Right atrium auricular region (tissue), 2 donors: ENCODE measurements around the gene OR51I2. TPM values are rescaled to one million over a fixed set of nuclear protein-coding genes. Genes with fewer than 3 reads are reported as not detected.

Experiments used
- DNase-seq: peaks from one replicate; pipeline ENCODE4 v3.0.0-alpha.2; 2019; ENCODE audit warnings: low spot score
- H3K27ac ChIP-seq, 2 donors: fragments of 200-600 bp; sonication (generic); 1 replicate in 1 of 2; 2 replicates in 1 of 2; pipeline ENCODE4 v1.5.1; 2016 to 2019
- H3K27me3 ChIP-seq, 2 donors: fragments of 200-600 bp; sonication (generic); one replicate each; pipeline versions ENCODE4 v1.5.1 to v1.6.0; 2017 to 2019
- H3K36me3 ChIP-seq: fragments of 200-600 bp; sonication (generic); one replicate; pipeline ENCODE4 v1.5.1; 2016
- H3K4me1 ChIP-seq, 2 donors: fragments of 200-600 bp; sonication (generic); one replicate each; pipeline versions ENCODE4 v1.5.1 to v1.6.0; 2017 to 2019
- H3K4me3 ChIP-seq, 2 donors: fragments of 200-600 bp; sonication (generic); 1 replicate in 1 of 2; 2 replicates in 1 of 2; pipeline ENCODE4 v1.5.1; 2017 to 2019; ENCODE audit warnings: mild to moderate bottlenecking in 1 of 2, moderate library complexity in 1 of 2
- H3K9me3 ChIP-seq, 2 donors: fragments of 200-600 bp; sonication (generic); one replicate each; pipeline ENCODE4 v1.5.1; 2019
- total RNA-seq, 2 donors: library from RNA; depleted of rRNA; stranded (reverse); fragments of >200 nt; gene quantifications; one replicate each; pipeline ENCODE4 v1.1.0, GENCODE V29; 2016
- TF ChIP-seq, protein P1 (sequence below), 2 donors: fragments of 200-600 bp; sonication (generic); IDR thresholded peaks; one replicate each; pipeline ENCODE4 v1.5.1; 2019; ENCODE audit warnings: antibody characterized with exemption in 2 of 2

The OR51I2 gene
- total RNA-seq, 2 donors from 2014 or later = not detected

DNA sequence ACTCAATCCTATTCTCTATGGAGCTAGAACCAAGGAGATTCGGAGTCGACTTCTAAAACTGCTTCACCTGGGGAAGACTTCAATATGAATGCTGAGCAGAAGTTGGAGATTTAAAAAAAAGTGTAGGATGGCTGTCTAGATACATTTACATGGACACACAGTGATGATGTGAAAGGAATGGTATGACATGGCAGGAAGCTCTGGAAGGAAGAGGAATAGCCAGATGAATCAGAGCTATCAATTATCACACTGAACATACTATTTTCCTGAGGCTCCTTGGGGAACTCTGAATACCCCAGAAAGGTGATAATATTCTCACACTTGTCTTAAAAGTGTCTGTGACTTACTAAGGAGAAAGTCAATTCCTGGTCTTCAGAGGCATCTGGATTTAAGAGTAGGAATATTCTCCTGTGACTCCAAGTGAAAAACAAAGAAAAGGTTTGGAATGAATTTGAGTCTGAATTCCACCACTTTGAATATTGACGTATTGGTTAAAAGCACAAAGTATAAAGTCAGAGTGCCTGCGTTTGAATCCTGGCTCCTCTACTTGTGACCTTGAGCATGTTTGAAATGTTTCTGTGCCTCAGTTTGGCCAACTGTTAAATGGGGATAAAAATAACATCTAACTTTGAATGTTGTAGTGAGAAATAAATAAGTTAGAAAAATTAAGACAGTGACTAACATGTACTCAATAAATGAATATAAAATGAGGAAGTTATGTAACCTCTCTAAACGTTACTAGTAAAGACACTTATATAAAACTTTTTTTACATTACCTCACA, 40.6 kb downstream of the OR51I2 start:
- TF ChIP-seq, protein P1, sequence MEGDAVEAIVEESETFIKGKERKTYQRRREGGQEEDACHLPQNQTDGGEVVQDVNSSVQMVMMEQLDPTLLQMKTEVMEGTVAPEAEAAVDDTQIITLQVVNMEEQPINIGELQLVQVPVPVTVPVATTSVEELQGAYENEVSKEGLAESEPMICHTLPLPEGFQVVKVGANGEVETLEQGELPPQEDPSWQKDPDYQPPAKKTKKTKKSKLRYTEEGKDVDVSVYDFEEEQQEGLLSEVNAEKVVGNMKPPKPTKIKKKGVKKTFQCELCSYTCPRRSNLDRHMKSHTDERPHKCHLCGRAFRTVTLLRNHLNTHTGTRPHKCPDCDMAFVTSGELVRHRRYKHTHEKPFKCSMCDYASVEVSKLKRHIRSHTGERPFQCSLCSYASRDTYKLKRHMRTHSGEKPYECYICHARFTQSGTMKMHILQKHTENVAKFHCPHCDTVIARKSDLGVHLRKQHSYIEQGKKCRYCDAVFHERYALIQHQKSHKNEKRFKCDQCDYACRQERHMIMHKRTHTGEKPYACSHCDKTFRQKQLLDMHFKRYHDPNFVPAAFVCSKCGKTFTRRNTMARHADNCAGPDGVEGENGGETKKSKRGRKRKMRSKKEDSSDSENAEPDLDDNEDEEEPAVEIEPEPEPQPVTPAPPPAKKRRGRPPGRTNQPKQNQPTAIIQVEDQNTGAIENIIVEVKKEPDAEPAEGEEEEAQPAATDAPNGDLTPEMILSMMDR (IDR thresholded peaks at IDR 0.05) = no peak
- Histone ChIP-seq H3K36me3 (no peaks in the 10 kb centered on the region), H3K4me1 (no peaks in the 10 kb centered on the region), H3K9me3 (no peaks in the 10 kb centered on the region), H3K27ac (no peak overlapping the region), H3K27me3 (no peaks in the 10 kb centered on the region), H3K4me3 (no peak overlapping the region)
- DNase-seq = no peak

DNA sequence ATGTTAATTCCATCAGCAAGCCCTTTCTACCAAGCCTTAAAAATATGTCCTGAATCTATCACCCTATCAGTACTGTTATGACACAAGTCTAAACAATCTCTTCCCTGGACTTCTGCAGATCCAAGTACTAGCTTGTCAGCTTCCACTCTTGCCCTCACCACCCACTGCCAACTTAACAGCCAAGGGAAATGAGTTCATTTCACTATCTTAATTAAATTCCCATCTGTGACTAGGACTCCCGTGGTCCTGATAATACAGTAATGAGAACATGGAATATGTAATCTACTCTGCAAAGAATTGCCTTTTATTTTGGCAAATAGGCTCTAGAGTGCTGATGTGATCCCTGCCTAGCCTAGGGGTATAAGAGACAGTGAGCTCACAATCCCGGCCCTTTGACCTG, 50.5 kb downstream of the OR51I2 start:
- Histone ChIP-seq H3K4me3 (no peak overlapping the region), H3K9me3 (no peaks in the 10 kb centered on the region), H3K27ac (no peak overlapping the region), H3K4me1 (no peaks in the 10 kb centered on the region), H3K27me3 (no peaks in the 10 kb centered on the region), H3K36me3 (no peaks in the 10 kb centered on the region)
- DNase-seq = no peak
- TF ChIP-seq, protein P1 (IDR thresholded peaks at IDR 0.05) = no peak

- Histone ChIP-seq H3K27me3 (no peaks in the 10 kb centered on the region), H3K4me1 (no peaks in the 10 kb centered on the region), H3K4me3 (no peak overlapping the region), H3K36me3 (no peaks in the 10 kb centered on the region), H3K9me3 (no peaks in the 10 kb centered on the region), H3K27ac (no peak overlapping the region)
- TF ChIP-seq, protein P1 (IDR thresholded peaks at IDR 0.05) = no peak
- DNase-seq = no peak
These were observed 51.3 kb downstream of the OR51I2 start for GRCh38 chr11:5500393-5500801.

DNA sequence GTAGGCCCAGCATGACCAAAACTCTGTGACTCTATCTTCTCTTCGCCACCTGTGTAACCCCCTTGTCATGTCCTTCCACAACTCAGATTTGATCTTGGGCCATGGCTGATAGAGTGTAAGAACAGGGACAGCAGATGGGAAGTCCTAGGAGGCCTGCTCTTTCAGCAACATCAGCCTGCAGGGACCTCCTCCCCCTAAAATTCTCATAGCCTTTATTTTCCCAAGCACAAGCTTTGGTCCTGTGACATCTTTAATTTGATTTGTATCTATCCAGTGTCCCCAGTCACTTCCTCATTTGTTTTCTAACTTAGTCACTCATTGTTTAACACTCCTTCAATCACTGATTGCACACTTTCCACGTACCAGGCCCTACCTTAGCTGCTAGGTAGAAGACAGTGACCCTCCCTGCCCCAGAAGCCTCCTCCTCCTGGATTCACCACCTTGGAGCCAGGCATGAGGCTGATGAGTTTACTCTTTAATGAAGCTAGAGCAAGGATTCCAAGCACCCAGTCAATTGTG, 55.3 kb downstream of the OR51I2 start:
- no peak for DNase-seq
- Histone ChIP-seq H3K27ac (no peak overlapping the region), H3K4me1 (no peaks in the 10 kb centered on the region), H3K4me3 (no peak overlapping the region), H3K36me3 (no peaks in the 10 kb centered on the region), H3K27me3 (no peaks in the 10 kb centered on the region), H3K9me3 (no peaks in the 10 kb centered on the region)
- TF ChIP-seq, protein P1 (IDR thresholded peaks at IDR 0.05) = no peak

DNA sequence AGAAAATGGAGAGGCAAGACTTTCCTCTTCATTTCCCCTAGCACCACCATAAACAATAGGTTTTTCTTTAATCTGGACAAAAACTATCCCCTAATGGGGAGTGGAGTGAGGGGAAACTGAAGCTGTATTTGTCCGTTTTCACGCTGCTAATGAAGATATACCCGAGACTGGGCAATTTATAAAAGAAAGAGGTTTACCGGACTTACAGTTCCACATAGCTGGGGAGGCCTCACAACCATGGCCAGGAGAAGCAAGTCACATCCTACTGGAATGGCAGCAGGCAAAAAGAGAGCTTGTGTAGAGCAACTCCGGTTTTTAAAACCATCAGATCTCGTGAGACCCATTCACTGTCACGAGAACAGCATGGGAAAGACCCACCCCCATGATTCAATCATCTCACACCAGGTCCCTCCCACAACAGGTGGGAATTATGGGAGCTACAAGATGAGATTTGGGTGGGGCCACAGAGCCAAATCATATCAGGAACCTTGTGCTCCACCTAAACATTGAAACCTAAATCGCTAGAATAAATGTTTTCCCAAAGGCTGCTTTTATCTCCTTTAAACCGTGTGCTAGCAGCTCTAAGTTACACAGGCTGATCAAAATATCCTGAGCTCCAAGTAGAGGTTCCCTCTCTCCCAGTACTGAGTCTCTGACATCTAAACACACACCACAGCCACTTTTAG, 56.4 kb downstream of the OR51I2 start:
- no peaks in the 10 kb centered on the region for H3K4me1 ChIP-seq
- no peak overlapping the region for H3K4me3 ChIP-seq
- H3K36me3 ChIP-seq = no peaks in the 10 kb centered on the region
- TF ChIP-seq, protein P1 (IDR thresholded peaks at IDR 0.05) = no peak
- H3K9me3 ChIP-seq = no peaks in the 10 kb centered on the region
- no peak overlapping the region for H3K27ac ChIP-seq
- no peaks in the 10 kb centered on the region for H3K27me3 ChIP-seq
- DNase-seq = no peak

Other genes starting within 250 kb of the OR51I2 start
- gene OR51V1, start 248.6 kb upstream of the OR51I2 start, total RNA-seq = not detected
- 1,000 to 10,000 TPM; 1,514 to 1,650 TPM for gene HBB, start 222.3 kb upstream of the OR51I2 start, total RNA-seq
- gene HBD, start 214.8 kb upstream of the OR51I2 start, total RNA-seq = 1 to 10 TPM; 2.1 to 2.4 TPM
- gene HBG1, start 199.5 kb upstream of the OR51I2 start, total RNA-seq = not detected
- under 1 TPM in 1 of 2 donors, not detected in 1; 0.90 TPM for gene HBG2, start 194.5 kb upstream of the OR51I2 start, total RNA-seq
- gene HBE1, start 179.4 kb upstream of the OR51I2 start, total RNA-seq = not detected
- not detected for gene OR51B4, start 147.4 kb upstream of the OR51I2 start, total RNA-seq
- gene OR51B2, start 125.0 kb upstream of the OR51I2 start, total RNA-seq = not detected
- not detected for gene OR51B5, start 105.8 kb upstream of the OR51I2 start, total RNA-seq
- gene OR51B6, start 97.8 kb upstream of the OR51I2 start, total RNA-seq = not detected
- not detected for gene OR51M1, start 65.5 kb upstream of the OR51I2 start, total RNA-seq
- gene OR51Q1, start 27.2 kb upstream of the OR51I2 start, total RNA-seq = not detected
- not detected for gene OR51I1, start 7.8 kb upstream of the OR51I2 start, total RNA-seq
- not detected for gene OR52D1, start 39.4 kb downstream of the OR51I2 start, total RNA-seq
- gene UBQLN3, start 60.6 kb downstream of the OR51I2 start, total RNA-seq = not detected
- under 1 TPM in 1 of 2 donors, not detected in 1; 0.30 TPM for gene UBQLNL, start 67.4 kb downstream of the OR51I2 start, total RNA-seq
- not detected for gene OR52H1, start 99.2 kb downstream of the OR51I2 start, total RNA-seq
- gene OR52B6, start 131.6 kb downstream of the OR51I2 start, total RNA-seq = not detected
- gene TRIM6, start 147.3 kb downstream of the OR51I2 start, total RNA-seq = 1 to 10 TPM; 1.3 TPM
- 1 to 10 TPM; 1.4 to 3.8 TPM for gene TRIM34, start 175.7 kb downstream of the OR51I2 start, total RNA-seq
- 10 to 100 TPM in 1 of 2 donors, 1 to 10 TPM in 1; 7.9 to 10.0 TPM for gene TRIM5, start 235.8 kb downstream of the OR51I2 start, total RNA-seq
- 10 to 100 TPM in 1 of 2 donors, 1 to 10 TPM in 1; 7.6 to 12.8 TPM for gene TRIM22, start 240.5 kb downstream of the OR51I2 start, total RNA-seq